HG03135 (cell line): ENCODE data around the gene RDH13.
"Not testable (repeated sequence)": the region's sequence is repeated elsewhere in the genome, so short reads cannot be mapped to it uniquely, and the experiment has no call there.

Source experiments
- ATAC-seq: cut with Tn5 transposase; IDR thresholded peaks from one replicate; pipeline ENCODE4 v1.9.1; 2021; ENCODE audit warnings: mild to moderate bottlenecking, moderate library complexity; ENCODE audit not compliant: unreplicated experiment

RDH13 gene

DNA sequence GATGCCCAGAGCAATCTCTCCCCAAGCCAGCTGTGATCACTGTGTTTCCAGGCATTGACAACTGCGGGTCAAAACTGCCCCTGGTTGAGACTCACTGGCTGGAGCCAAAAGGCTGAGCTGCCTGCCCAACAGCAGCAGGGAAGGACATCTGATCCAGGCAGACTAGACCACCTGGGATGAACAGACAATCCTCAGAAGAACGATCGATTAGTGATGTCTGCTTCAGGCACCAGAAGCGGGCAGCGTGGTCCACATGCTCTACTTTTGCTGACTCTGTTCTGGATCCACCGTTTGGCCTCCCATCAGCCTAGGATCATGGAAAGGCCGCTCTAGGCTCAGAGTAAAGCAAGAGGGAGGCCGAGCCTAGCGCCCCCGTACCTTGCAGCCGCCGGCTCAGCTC is 15.0 kb downstream of the RDH13 start:
- no peak for ATAC-seq

DNA sequence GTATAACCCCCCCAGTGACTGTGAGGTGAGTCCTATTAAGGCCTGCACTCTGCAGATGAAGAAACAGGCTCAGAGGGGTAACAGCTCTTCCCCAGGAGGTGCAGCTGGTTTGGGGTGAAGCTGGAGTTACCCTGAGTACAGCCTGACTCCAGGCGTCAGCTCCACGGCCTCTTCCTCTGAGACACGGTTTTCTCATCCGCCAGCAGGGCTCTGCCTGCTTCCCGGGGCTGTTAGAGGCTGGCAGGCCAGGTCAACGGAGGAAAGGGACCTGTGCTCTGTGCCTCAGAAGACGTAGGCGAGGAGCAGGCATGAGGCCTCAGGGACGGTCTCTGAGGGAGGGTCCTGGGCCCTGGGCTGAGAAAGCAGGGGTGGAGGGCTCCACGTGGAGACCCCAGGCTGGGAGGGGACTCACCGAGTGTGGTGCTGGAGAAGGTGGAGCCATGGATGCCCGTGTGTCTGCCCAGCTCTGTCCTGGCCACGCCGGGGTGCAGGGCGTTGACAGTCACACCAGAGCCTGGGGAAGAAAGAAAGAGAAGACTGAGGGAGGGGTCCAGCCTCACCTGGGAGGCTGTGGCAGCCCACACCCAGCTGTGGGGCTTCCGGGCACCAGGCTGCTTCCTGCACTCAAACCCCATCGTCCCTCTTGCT is 15.8 kb downstream of the RDH13 start:
- ATAC-seq = no peak

DNA sequence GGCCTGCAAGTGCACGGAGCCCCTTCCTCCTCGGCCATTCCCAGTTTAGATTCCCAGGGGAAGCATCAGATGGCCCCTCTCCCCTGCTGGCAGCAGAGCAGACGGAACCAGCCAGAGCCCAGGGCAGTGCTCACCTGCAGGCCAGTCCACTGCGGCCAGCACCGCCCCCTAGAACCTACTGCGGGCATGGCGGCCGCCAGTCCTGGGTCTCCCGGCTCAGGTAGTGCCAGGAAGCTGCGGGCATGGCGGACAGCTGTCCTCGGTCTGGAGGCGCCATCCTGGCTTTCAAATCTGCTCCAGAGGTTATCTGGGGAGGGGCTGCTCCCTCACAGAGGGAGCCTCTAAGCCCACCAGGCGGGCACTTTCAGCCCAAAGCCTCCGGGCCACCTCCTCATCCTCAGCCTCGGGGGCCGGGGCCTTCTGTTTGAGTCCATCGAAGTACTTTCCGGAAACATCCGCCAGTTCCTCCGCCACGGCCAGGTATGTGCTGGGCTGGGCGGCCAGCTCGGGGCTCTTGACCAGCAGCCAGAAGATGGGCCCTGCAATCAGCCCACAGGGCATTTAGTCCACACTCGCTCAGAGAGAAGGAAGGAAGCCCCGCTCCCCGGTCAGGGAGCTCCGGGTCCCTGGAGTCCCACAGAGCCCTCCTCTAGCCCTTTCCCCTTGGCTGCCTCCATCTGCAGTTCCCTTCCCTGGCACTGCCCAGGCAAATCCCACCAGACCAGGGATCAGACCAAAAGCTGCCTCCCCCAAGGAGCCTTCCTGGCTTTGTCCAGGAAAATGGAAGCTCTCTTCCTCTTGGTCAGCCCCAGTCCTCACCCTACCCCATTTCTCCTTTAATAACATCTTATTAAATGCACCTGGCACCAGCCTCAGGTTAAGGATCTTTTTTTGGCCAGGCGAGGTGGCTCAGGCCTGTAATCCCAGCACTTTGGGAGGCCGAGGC is 17.9 kb downstream of the RDH13 start:
- no peak for ATAC-seq

- ATAC-seq = no peak
Measured at GRCh38 chr19:55044286-55044685, 18.7 kb downstream of the RDH13 start.

DNA sequence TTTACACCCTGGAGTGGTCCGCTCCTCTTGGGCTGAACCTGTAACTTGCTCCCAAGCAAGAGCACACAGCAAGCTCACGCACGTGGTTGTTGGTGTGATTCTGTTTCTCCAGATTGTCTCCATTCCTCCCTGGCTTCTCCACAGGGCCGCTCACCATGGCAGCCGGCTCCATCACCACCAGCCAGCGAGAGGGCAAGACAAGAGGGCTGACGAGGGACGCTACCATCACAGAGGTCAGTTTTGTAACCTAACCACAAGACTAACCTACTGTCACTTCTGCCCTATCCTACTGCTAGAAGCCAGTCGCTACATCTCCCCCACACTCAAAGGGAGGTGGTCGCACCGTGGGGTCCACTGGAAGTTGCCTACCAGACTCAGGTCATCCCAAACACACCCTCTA is 20.3 kb downstream of the RDH13 start:
- ATAC-seq = no peak

- no peak for ATAC-seq
Measured at GRCh38 chr19:55042344-55042678, 20.6 kb downstream of the RDH13 start.

- no peak for ATAC-seq
Measured at GRCh38 chr19:55041627-55042343, 21.2 kb downstream of the RDH13 start.

DNA sequence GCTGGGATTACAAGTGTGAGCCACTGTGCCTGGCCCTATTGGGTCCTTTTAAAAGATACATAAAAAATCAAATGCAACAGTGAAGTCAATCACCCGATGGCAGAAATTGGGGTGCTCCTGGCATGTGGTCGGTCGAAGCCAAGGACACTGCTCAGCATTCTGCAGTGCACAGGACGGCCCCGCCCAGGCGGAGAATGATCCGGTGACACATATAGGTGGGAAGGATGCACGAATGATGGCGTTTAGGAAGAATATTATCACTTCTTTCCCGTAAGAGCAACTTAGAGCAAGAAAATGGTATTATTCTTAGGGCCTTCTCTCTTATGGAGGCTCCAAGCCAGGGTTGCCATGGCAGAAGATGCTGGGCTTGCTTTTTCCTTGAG is 21.7 kb downstream of the RDH13 start:
- ATAC-seq = no peak

GRCh38 chr19:55040654-55041053 is 22.3 kb downstream of the RDH13 start:
- not testable (repeated sequence) for ATAC-seq

DNA sequence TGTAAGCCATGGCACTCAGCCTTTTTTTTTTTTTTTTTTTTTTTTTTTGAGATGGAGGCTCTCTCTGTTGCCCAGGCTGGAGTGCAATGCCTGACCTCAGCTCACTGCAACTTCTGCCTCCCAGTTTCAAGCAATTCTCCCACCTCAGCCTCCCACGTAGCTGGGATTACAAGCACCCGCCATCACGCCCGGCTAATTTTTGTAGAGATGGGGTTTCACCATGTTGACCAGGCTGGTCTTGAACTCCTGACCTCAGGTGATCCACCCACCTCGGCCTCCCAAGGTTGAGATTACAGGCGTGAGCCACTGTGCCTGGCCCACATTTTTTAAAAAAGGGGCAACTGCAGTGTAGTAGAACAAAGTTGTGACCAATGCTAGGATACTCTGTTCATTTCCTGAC is 25.3 kb downstream of the RDH13 start:
- ATAC-seq = not testable (repeated sequence)

GRCh38 chr19:55036058-55036457 is 26.9 kb downstream of the RDH13 start:
- no peak for ATAC-seq

- no peak for ATAC-seq
Measured at GRCh38 chr19:55034751-55035150, 28.2 kb downstream of the RDH13 start.

- not testable (repeated sequence) for ATAC-seq
Measured at GRCh38 chr19:55032976-55033643, 29.8 kb downstream of the RDH13 start.

GRCh38 chr19:55032170-55032800 is 30.7 kb downstream of the RDH13 start:
- ATAC-seq = no peak

- ATAC-seq = no peak
Measured at GRCh38 chr19:55031178-55031577, 31.8 kb downstream of the RDH13 start.

DNA sequence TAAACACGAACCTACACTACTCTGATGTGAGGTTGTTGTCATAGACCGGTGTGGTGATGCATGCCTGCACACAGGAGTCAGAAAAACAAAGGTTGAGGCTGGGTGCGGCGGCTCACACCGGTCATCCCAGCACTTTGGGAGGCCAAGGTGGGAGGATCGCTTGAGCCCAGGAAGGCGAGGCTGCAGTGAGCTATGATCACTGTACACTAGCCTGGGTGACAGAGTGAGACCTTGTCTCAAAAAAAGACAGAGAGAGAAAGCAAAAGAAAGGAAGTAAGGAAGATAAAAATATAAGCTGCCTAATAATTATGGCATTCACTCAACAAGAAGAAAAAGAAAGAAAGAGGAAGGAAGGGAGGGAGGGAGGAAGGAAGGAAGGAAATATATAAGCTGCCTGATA is 34.2 kb downstream of the RDH13 start:
- no peak for ATAC-seq

DNA sequence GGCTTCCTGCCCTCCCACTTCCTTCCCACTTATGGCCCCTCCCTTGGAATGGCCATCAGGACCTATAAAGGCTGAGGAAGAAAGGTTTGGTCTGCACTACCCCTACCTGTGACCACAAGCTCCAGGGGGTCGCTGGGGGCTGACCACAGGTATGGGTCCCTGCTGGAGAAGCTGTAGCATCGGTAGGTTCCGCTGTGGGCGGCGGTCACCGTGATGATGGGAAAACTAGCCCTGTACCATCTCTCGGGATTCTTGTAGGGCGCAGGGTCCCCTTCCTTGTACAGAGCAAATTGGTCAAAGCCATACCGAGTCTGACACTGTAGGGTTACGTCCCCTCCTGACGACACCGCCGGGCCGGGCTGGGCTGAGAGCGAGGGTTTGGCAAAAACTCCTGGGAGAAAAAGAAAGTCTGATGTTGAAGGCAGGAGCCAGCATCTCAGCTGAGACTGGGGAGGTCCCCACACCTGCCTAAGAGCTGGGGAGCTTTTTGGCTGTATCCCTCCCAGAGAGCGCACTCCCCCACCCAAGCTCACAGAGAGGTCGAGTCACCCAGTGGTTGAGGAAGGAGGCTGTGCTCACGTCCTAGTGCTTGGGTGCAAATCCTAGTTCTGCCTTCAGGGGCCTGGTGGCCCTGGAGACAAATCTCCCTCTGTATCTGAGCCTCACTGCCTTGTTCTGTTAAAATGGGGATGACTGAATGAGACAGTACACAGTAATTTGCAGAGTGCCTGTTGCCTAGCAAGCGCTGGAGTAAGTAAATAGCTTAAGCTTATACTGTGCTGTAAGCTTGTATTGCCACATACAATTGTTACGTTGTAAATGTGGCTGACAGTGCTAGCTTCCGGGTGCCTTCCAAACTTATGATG is 35.2 kb downstream of the RDH13 start:
- ATAC-seq = no peak

GRCh38 chr19:55027140-55027471 is 35.8 kb downstream of the RDH13 start:
- not testable (repeated sequence) for ATAC-seq

DNA sequence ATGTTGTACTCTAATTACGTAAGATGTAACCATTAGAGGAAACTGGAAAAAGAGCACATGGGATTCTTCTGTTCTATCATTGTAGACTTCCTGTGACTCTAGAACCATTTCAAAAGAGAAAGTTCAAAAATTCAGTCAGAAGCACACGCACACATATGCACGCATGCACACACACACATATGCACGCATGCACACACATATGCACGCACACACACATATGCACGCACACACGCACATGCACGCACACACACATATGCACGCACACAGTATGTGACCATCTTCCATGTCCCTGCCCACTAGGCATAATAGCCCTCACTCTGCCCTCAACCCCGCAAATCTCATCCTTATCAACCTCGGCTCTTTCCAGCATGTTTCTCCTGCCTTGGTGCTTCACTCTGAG is 38.8 kb downstream of the RDH13 start:
- no peak for ATAC-seq

GRCh38 chr19:55020351-55020750 is 42.6 kb downstream of the RDH13 start:
- ATAC-seq = not testable (repeated sequence)
